Measurements from ENCODE around the gene TPSAB1. TPM values are rescaled to one million over a fixed set of nuclear protein-coding genes. Genes with fewer than 3 reads are reported as not detected.
"Not testable (repeated sequence)": the region's sequence is repeated elsewhere in the genome, so short reads cannot be mapped to it uniquely, and the experiment has no call there.

The TPSAB1 gene
- 100 to 1,000 TPM in 1 of 4 donors, 10 to 100 TPM in 3; 10.2 to 118 (median 17.3) TPM for total RNA-seq
- 10 to 100 TPM in 1 of 3 donors, 1 to 10 TPM in 2; 5.1 to 25.2 (median 8.9) TPM for polyA plus RNA-seq

- H3K4me1 ChIP-seq; intact Hi-C loops (cut with DNase I); H3K27ac ChIP-seq; H3K4me3 ChIP-seq; H3K36me3 ChIP-seq; H3K9me3 ChIP-seq: not testable (repeated sequence)
- peak; percentile 36 for DNase-seq
- WGBS, 2 donors = 56 to 60% methylated on average over 7 to 8 of the region's 12 CpGs
- H3K27me3 ChIP-seq = peaks cover 0 to 14% (median 12%) of the 10 kb centered on the region in 3 donors
Observed at GRCh38 chr16:1240436-1240835, at the start of gene TPSAB1. TSS of gene TPSAB1 (plus strand) at chr16:1240705. CDS start at chr16:1240939, 234 bp downstream.

DNA sequence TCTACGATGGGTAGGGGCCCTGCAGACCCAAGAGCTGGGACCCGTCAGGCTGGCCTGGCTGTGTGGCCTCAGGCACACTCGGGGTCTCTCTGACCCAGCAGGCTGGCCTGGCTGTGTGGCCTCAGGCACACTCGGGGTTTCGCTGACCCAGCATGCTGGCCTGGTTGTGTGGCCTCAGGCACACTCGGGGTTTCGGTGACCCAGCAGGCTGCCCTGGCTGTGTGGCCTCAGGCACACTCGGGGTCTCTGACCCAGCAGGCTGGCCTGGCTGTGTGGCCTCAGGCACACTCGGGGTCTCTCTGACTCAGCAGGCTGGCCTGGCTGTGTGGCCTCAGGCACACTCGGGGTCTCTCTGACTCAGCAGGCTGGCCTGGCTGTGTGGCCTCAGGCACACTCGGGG is 49.7 kb upstream of the TPSAB1 start:
- intact Hi-C loops (cut with DNase I); H3K36me3 ChIP-seq; DNase-seq; H3K27me3 ChIP-seq; H3K4me3 ChIP-seq; H3K9me3 ChIP-seq: not testable (repeated sequence)
- H3K4me1 ChIP-seq = peaks cover 0 to 69% (median 54%) of the 10 kb centered on the region in 4 donors
- WGBS, 2 donors = 84 to 89% methylated on average over 11 of the region's 11 CpGs
- peak overlapping the region; percentile 50 to 90 (median 70) for H3K27ac ChIP-seq

GRCh38 chr16:1192384-1193073 is 48.0 kb upstream of the TPSAB1 start:
- Histone ChIP-seq H3K27me3 (no peaks in the 10 kb centered on the region), H3K9me3 (no peaks in the 10 kb centered on the region), H3K4me1 (peaks cover 0 to 62% (median 52%) of the 10 kb centered on the region in 4 donors), H3K27ac (peak overlapping the region; percentile 79 to 90 (median 85)), H3K4me3 (no peak overlapping the region), H3K36me3 (peaks cover 0 to 14% (median 6%) of the 10 kb centered on the region in 4 donors)
- WGBS, 2 donors = 72 to 74% methylated on average over 9 of the region's 9 CpGs
- TF ChIP-seq POLR2AphosphoS5 (IDR thresholded peaks at IDR 0.05) = peak in 1 of 4 donors; percentile 15
- no peak for TF ChIP-seq POLR2A (IDR thresholded peaks at IDR 0.05)
- intact Hi-C loops (cut with DNase I) = no loop called here
- DNase-seq = no peak

DNA sequence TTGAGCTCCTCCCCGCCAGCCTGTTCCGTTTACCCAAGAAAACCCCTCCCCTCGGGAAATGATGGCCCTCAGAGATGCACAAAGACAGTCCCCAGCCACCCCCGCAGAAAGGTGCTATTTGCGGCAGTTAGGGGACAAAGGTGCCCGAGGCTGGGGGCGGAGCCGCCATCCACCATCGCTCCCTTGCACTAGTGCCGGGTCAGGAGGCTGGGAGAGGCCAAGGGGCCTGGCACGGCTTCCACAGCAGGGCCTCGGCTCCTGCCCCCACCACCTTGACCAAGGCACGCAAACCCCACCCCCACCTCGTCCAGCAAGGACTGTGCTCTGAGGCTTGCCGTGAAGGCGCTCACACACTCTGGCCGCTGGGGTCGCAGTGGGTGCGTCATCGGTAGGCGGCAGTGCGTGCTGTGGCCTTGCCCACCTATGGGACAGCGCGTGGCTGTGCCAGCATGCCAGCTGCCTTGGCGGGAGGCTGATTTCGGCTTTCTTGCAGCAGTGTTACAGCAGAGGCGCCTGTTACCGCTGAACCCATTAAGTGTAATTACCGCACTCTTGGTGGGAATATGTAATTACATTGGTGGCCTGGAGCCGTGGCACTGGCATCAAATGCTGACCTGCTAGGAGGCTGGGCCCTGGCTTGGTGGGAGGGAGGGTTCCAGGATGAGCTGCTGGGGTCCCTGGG is 47.2 kb upstream of the TPSAB1 start:
- no peaks in the 10 kb centered on the region for H3K27me3 ChIP-seq
- no peak overlapping the region for H3K4me3 ChIP-seq
- H3K4me1 ChIP-seq = peaks cover 0 to 61% (median 52%) of the 10 kb centered on the region in 4 donors
- DNase-seq = peak; percentile 92
- peak overlapping the region; percentile 79 to 90 (median 85) for H3K27ac ChIP-seq
- 45 to 63% methylated on average over 30 of the region's 30 CpGs for WGBS, 2 donors
- intact Hi-C loops (cut with DNase I) = no loop called here
- TF ChIP-seq EP300 (IDR thresholded peaks at IDR 0.05) = peak in 1 of 4 donors; percentile 64
- peak; percentile 19 to 77 (median 61) for TF ChIP-seq POLR2AphosphoS5 (IDR thresholded peaks at IDR 0.05)
- TF ChIP-seq, protein P1, sequence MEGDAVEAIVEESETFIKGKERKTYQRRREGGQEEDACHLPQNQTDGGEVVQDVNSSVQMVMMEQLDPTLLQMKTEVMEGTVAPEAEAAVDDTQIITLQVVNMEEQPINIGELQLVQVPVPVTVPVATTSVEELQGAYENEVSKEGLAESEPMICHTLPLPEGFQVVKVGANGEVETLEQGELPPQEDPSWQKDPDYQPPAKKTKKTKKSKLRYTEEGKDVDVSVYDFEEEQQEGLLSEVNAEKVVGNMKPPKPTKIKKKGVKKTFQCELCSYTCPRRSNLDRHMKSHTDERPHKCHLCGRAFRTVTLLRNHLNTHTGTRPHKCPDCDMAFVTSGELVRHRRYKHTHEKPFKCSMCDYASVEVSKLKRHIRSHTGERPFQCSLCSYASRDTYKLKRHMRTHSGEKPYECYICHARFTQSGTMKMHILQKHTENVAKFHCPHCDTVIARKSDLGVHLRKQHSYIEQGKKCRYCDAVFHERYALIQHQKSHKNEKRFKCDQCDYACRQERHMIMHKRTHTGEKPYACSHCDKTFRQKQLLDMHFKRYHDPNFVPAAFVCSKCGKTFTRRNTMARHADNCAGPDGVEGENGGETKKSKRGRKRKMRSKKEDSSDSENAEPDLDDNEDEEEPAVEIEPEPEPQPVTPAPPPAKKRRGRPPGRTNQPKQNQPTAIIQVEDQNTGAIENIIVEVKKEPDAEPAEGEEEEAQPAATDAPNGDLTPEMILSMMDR (IDR thresholded peaks at IDR 0.05) = no peak
- TF ChIP-seq POLR2A (IDR thresholded peaks at IDR 0.05) = no peak
- H3K9me3 ChIP-seq = no peaks in the 10 kb centered on the region
- H3K36me3 ChIP-seq = peaks cover 0 to 15% (median 6%) of the 10 kb centered on the region in 4 donors

DNA sequence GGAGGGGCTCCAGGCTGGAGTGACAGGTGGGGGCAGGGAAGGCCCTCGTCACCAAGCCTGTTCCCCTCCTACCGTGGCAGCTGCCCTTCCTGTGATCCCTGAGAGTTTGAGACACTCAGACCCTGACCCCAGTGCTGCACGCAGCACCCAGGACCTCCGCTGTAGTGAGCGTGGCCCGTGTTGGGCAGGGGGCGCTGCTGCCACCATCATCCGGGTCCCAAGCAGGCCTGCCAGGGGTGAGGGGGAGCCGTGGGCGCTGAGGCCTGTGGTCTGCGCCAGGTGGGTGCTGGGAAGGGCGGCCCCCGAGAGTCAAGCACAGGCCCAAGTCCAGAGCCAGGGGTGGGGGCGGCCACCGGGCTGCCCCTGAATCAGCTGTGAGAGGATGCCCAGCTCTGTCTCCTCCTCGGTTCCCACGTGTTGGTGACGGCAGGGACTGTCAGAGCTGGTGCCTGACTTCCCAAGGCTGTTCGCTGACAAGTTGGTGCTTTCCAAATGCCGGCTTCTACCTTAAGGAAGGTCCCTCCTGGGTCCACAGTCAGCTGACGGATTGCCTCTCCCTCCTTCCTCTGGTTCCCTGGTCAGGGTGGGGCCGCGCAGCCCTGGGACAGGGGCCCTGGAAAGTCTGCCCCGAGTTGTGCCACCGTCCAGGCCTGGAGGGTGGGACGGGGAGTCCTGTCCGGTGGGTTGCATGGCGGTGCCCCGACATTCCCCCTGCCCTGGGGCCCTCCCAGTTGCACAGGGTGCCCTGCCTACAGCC is 46.5 kb upstream of the TPSAB1 start:
- TF ChIP-seq EP300 (IDR thresholded peaks at IDR 0.05) = no peak
- TF ChIP-seq, protein P1 (IDR thresholded peaks at IDR 0.05) = no peak
- TF ChIP-seq POLR2AphosphoS5 (IDR thresholded peaks at IDR 0.05) = no peak
- TF ChIP-seq POLR2A (IDR thresholded peaks at IDR 0.05) = no peak
- WGBS, 2 donors = 70 to 76% methylated on average over 29 of the region's 29 CpGs
- H3K27ac ChIP-seq = peak overlapping the region; percentile 79 to 90 (median 85)
- peaks cover 0 to 55% (median 50%) of the 10 kb centered on the region in 4 donors for H3K4me1 ChIP-seq
- no peaks in the 10 kb centered on the region for H3K9me3 ChIP-seq
- intact Hi-C loops (cut with DNase I) = loop anchor here (1.0 to 2.0 kb wide), 2 partner anchors 43 to 88 kb away; no protein-coding TSS in a partner anchor
- H3K36me3 ChIP-seq = peaks cover 0 to 20% (median 6%) of the 10 kb centered on the region in 4 donors
- H3K4me3 ChIP-seq = no peak overlapping the region
- DNase-seq = no peak
- H3K27me3 ChIP-seq = no peaks in the 10 kb centered on the region
